Measurements from ENCODE around the gene FDPS.

Gene FDPS

GRCh38 chr1:155277902-155278688 is 30.6 kb upstream of the FDPS start:
- no peak for DNase-seq (ENCODE audit: low read depth)
- TF ChIP-seq, protein P1, sequence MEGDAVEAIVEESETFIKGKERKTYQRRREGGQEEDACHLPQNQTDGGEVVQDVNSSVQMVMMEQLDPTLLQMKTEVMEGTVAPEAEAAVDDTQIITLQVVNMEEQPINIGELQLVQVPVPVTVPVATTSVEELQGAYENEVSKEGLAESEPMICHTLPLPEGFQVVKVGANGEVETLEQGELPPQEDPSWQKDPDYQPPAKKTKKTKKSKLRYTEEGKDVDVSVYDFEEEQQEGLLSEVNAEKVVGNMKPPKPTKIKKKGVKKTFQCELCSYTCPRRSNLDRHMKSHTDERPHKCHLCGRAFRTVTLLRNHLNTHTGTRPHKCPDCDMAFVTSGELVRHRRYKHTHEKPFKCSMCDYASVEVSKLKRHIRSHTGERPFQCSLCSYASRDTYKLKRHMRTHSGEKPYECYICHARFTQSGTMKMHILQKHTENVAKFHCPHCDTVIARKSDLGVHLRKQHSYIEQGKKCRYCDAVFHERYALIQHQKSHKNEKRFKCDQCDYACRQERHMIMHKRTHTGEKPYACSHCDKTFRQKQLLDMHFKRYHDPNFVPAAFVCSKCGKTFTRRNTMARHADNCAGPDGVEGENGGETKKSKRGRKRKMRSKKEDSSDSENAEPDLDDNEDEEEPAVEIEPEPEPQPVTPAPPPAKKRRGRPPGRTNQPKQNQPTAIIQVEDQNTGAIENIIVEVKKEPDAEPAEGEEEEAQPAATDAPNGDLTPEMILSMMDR (conservative IDR thresholded peaks at IDR 0.05; ENCODE audit: low read length): peak; percentile 41
- peak overlapping the region; percentile 76 for H3K4me3 ChIP-seq (ENCODE audit: low read length)

DNA sequence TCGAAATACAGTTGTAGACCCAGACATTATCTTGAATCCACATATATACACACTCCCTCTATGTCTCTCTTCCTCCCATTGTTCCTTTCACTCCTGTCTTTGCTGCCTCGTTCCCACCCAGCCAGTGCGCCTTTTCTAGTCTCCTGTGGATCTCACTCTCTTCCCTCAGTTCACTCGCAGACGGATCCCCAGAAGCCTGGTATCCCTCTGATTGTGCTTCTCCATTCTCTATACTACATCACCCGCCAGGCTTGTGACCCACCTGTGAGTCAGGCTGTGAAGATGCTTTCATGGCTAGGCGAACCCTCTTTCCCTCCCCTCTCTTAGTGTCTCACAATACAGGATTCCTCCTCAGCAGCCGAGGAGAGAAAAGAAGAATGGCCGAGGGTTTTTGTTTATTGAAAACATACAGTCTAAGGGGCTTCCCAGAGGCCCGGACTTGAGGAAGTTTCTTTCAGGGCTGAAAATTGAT is 29.9 kb upstream of the FDPS start:
- no peak for DNase-seq (ENCODE audit: low read depth)
- TF ChIP-seq, protein P1 (conservative IDR thresholded peaks at IDR 0.05; ENCODE audit: low read length): no peak
- H3K4me3 ChIP-seq (ENCODE audit: low read length): no peak overlapping the region

GRCh38 chr1:155279268-155279667 is 29.4 kb upstream of the FDPS start:
- H3K4me3 ChIP-seq (ENCODE audit: low read length): no peak overlapping the region
- TF ChIP-seq, protein P1 (conservative IDR thresholded peaks at IDR 0.05; ENCODE audit: low read length): no peak
- no peak for DNase-seq (ENCODE audit: low read depth)

- TF ChIP-seq, protein P1 (conservative IDR thresholded peaks at IDR 0.05; ENCODE audit: low read length): no peak
- no peak overlapping the region for H3K4me3 ChIP-seq (ENCODE audit: low read length)
- DNase-seq (ENCODE audit: low read depth): no peak
Measured at GRCh38 chr1:155282488-155283091, 26.1 kb upstream of the FDPS start.

GRCh38 chr1:155284476-155284875 is 24.2 kb upstream of the FDPS start:
- no peak overlapping the region for H3K4me3 ChIP-seq (ENCODE audit: low read length)
- TF ChIP-seq, protein P1 (conservative IDR thresholded peaks at IDR 0.05; ENCODE audit: low read length): no peak
- DNase-seq (ENCODE audit: low read depth): no peak

GRCh38 chr1:155285063-155285462 is 23.6 kb upstream of the FDPS start:
- TF ChIP-seq, protein P1 (conservative IDR thresholded peaks at IDR 0.05; ENCODE audit: low read length): no peak
- DNase-seq (ENCODE audit: low read depth): no peak
- no peak overlapping the region for H3K4me3 ChIP-seq (ENCODE audit: low read length)

GRCh38 chr1:155285631-155286044 is 23.0 kb upstream of the FDPS start:
- no peak for DNase-seq (ENCODE audit: low read depth)
- TF ChIP-seq, protein P1 (conservative IDR thresholded peaks at IDR 0.05; ENCODE audit: low read length): no peak
- H3K4me3 ChIP-seq (ENCODE audit: low read length): no peak overlapping the region

All from AG10803 (cell line).